Body of pancreas (tissue), 4 donors: ENCODE data around the gene HEYL.

Experiments
- CTCF ChIP-seq, 7 experiments: fragments of 450-650 bp in 4 of 7; fragments of 200-600 bp in 3 of 7; sonication (generic) in 3 of 7; IDR thresholded peaks; one replicate each; pipeline ENCODE4 v1.5.1; 2016 to 2019; ENCODE audit warnings: antibody characterized with exemption in 7 of 7
- POLR2A ChIP-seq, 3 donors: fragments of 450-650 bp; IDR thresholded peaks; one replicate each; pipeline ENCODE4 v1.6.1; 2016; ENCODE audit warnings: antibody characterized with exemption in 3 of 3, mild to moderate bottlenecking in 2 of 3

- TF ChIP-seq CTCF (IDR thresholded peaks at IDR 0.05) = no peak
- TF ChIP-seq POLR2A (IDR thresholded peaks at IDR 0.05) = no peak
Measured at GRCh38 chr1:39647247-39647646, 7.8 kb upstream of the HEYL start.
